ENCODE results near the gene MAP2K6. TPM values are rescaled to one million over a fixed set of nuclear protein-coding genes. Genes with fewer than 3 reads are reported as not detected.

Gene MAP2K6
- total and polyA plus RNA-seq, 7 experiments from 2014 or later, result 7.6 to 21.4 (median 18.3) TPM

DNA sequence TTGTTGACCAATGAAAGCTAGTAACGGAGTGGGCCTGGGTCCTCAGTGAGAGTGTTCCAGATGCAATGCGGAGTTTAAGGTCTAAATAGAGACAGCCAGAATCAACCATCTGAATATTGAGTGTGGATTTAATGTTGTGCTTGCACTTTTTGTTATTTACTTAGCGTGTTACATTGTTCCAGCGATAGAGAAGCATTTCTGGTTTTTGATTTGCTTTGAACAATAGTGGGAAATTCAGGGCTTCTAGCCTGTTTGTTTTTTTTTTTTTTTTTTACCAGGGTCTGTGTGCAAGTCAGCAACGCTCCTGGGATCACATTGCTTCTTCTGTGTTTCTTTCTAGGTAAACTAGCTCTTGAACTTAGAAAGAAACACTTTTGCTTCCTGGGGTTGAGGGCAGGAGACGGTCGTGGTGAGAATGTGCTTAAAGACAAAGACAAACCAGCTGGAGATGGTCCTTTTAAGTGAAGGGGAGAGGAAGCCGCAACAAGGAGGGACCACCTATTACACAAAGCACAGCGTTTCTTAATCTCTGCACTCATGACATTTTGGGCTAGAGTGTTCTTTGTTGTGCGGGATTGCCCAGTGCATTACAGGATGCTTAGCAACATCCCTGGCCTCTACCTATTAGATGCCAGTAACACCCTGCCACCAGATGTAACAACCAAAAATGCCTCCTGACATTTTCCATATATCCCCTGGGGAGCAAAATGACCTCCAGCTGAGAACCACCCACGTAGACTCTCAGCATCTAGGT lies 119.2 kb downstream of the MAP2K6 start:
- Histone ChIP-seq H3K9me3 (ENCODE audit: control insufficient read depth in 2 of 3, low read length in 3 of 3) (no peaks in the 10 kb centered on the region), H3K27ac (ENCODE audit: low read depth, low read length) (no peak overlapping the region), H3K4me3 (ENCODE audit: low read length) (no peak overlapping the region), H3K36me3 (ENCODE audit: control insufficient read depth in 2 of 3, insufficient read depth in 3 of 3, low read length in 3 of 3) (peaks cover 0 to 48% (median 4%) of the 10 kb centered on the region in 3 experiments), H3K27me3 (ENCODE audit: control insufficient read depth in 2 of 2, insufficient read depth in 2 of 2, low read length in 2 of 2) (no peaks in the 10 kb centered on the region), H3K4me1 (ENCODE audit: control insufficient read depth in 2 of 2, insufficient read depth in 2 of 2, low read length in 2 of 2) (no peaks in the 10 kb centered on the region)
- H3K4me3 Mint-ChIP-seq, result no peak overlapping the region
- peaks cover 0 to 2% (median 0%) of the 10 kb centered on the region in 11 donors for H3K9me3 Mint-ChIP-seq
- CTCF ChIA-PET, result interaction anchor here (0.6 kb wide), 1 partner anchor 17 kb away, joined by 4 read pairs; no protein-coding TSS in a partner anchor
- DNase-seq, result no peak
- no peak overlapping the region for H3K27ac Mint-ChIP-seq
- no peaks in the 10 kb centered on the region for H3K27me3 Mint-ChIP-seq
- H3K36me3 Mint-ChIP-seq, result peaks cover 5 to 74% (median 68%) of the 10 kb centered on the region in 5 donors
- POLR2A ChIA-PET, result no interaction called here
- intact Hi-C loops (cut with micrococcal nuclease), result no loop called here
- no peak for ATAC-seq
- H3K4me1 Mint-ChIP-seq, result peaks cover 0 to 1% (median 0%) of the 10 kb centered on the region in 7 donors

DNA sequence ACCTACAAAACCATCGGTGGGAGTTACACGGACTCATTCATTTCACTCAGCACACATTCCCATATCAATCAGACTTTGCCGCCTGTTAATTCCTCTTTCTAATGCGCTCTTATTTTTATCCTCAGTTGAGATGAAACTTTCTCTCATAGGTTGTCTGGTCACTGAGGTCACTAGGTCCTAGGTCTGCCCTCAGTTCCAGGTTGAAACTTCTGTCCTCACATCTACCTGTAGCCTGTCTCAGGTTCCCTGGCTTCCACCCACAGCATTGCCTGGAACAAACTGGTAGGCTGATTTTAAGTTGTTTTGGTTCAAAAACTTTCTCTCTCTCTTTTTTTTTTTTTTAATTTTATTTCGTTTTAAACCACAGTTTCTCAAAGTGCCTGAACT lies 119.7 kb downstream of the MAP2K6 start:
- H3K36me3 ChIP-seq (ENCODE audit: control insufficient read depth in 2 of 3, insufficient read depth in 3 of 3, low read length in 3 of 3), result peaks cover 0 to 53% (median 4%) of the 10 kb centered on the region in 3 experiments

GRCh38 chr17:69535016-69535570 lies 120.6 kb downstream of the MAP2K6 start:
- intact Hi-C loops (cut with micrococcal nuclease), result no loop called here
- Mint-ChIP-seq H3K27ac (no peak overlapping the region), H3K27me3 (no peaks in the 10 kb centered on the region), H3K4me3 (no peak overlapping the region), H3K9me3 (peaks cover 0 to 2% (median 0%) of the 10 kb centered on the region in 11 donors), H3K4me1 (peaks cover 0 to 1% (median 0%) of the 10 kb centered on the region in 7 donors), H3K36me3 (peaks cover 8 to 84% (median 78%) of the 10 kb centered on the region in 5 donors)
- ChIA-PET POLR2A (no interaction called here), CTCF (no interaction called here)
- Histone ChIP-seq H3K4me3 (ENCODE audit: low read length) (no peak overlapping the region), H3K9me3 (ENCODE audit: control insufficient read depth in 2 of 3, low read length in 3 of 3) (no peaks in the 10 kb centered on the region), H3K27me3 (ENCODE audit: control insufficient read depth in 2 of 2, insufficient read depth in 2 of 2, low read length in 2 of 2) (no peaks in the 10 kb centered on the region), H3K27ac (ENCODE audit: low read depth, low read length) (no peak overlapping the region), H3K36me3 (ENCODE audit: control insufficient read depth in 2 of 3, insufficient read depth in 3 of 3, low read length in 3 of 3) (peaks cover 0 to 58% (median 4%) of the 10 kb centered on the region in 3 experiments), H3K4me1 (ENCODE audit: control insufficient read depth in 2 of 2, insufficient read depth in 2 of 2, low read length in 2 of 2) (no peaks in the 10 kb centered on the region)
- DNase-seq (no peak), ATAC-seq (no peak)

More for the DNA sequence above, 119.7 kb downstream of the MAP2K6 start:
- Mint-ChIP-seq H3K4me1 (peaks cover 0 to 1% (median 0%) of the 10 kb centered on the region in 7 donors), H3K27me3 (no peaks in the 10 kb centered on the region), H3K27ac (no peak overlapping the region), H3K36me3 (peaks cover 6 to 80% (median 69%) of the 10 kb centered on the region in 5 donors), H3K9me3 (peaks cover 0 to 2% (median 0%) of the 10 kb centered on the region in 11 donors), H3K4me3 (no peak overlapping the region)
- ATAC-seq (no peak), DNase-seq (no peak)
- intact Hi-C loops (cut with micrococcal nuclease), result no loop called here
- Histone ChIP-seq H3K9me3 (ENCODE audit: control insufficient read depth in 2 of 3, low read length in 3 of 3) (no peaks in the 10 kb centered on the region), H3K27me3 (ENCODE audit: control insufficient read depth in 2 of 2, insufficient read depth in 2 of 2, low read length in 2 of 2) (no peaks in the 10 kb centered on the region), H3K4me3 (ENCODE audit: low read length) (no peak overlapping the region), H3K4me1 (ENCODE audit: control insufficient read depth in 2 of 2, insufficient read depth in 2 of 2, low read length in 2 of 2) (no peaks in the 10 kb centered on the region), H3K27ac (ENCODE audit: low read depth, low read length) (no peak overlapping the region)
- POLR2A ChIA-PET, result no interaction called here
- CTCF ChIA-PET, result no interaction called here

DNA sequence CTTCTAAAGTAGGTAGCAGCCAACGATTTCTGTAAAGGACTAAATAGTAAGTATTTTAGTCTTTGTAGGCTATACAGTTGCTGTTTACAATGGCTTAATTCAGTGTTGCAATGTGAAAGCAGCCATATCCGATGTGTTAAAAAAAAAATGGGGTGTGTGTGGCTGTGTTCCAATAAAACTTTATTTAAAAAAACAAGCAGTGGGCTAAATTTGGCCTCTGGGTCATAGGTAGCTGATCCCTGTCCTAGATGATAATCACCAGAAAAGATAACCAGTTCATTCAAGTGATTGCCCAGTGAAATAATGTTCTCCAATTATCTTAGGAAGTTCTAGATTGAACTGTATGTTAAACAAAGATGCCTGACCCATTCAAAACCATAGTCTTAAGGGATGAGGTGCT lies 124.3 kb downstream of the MAP2K6 start:
- no peak for DNase-seq
- ChIA-PET POLR2A (no interaction called here), CTCF (no interaction called here)
- no peak overlapping the region for H3K4me3 ChIP-seq (ENCODE audit: low read length)
- peaks cover 0 to 2% (median 0%) of the 10 kb centered on the region in 11 donors for H3K9me3 Mint-ChIP-seq
- intact Hi-C loops (cut with micrococcal nuclease), result no loop called here
- no peaks in the 10 kb centered on the region for H3K27me3 ChIP-seq (ENCODE audit: control insufficient read depth in 2 of 2, insufficient read depth in 2 of 2, low read length in 2 of 2)
- H3K4me3 Mint-ChIP-seq, result no peak overlapping the region
- H3K27ac ChIP-seq (ENCODE audit: low read depth, low read length), result no peak overlapping the region
- peaks cover 0 to 64% (median 4%) of the 10 kb centered on the region in 3 experiments for H3K36me3 ChIP-seq (ENCODE audit: control insufficient read depth in 2 of 3, insufficient read depth in 3 of 3, low read length in 3 of 3)
- no peaks in the 10 kb centered on the region for H3K9me3 ChIP-seq (ENCODE audit: control insufficient read depth in 2 of 3, low read length in 3 of 3)
- H3K27me3 Mint-ChIP-seq, result no peaks in the 10 kb centered on the region
- H3K27ac Mint-ChIP-seq, result no peak overlapping the region
- ATAC-seq, result no peak
- no peaks in the 10 kb centered on the region for H3K4me1 ChIP-seq (ENCODE audit: control insufficient read depth in 2 of 2, insufficient read depth in 2 of 2, low read length in 2 of 2)
- no peaks in the 10 kb centered on the region for H3K4me1 Mint-ChIP-seq
- peaks cover 13 to 92% (median 73%) of the 10 kb centered on the region in 5 donors for H3K36me3 Mint-ChIP-seq

DNA sequence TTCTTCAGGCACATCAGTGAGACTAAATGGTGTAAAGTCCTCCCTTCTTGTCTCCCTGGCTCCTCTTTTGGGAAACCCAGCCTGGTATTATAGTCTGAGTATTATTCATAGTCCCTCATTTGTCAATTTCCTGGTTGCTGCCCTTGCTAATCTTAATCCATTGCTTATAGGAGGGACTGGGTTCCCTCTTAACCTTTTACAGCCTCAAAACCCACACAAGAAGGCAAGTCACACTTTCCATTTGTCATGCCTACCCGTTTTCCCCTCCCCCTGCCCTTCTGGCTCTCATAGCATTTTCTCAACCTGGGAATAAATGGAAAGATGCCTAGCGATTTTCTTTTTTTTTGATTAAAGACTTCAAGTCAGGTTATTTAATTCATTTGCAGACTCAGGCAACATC lies 124.8 kb downstream of the MAP2K6 start:
- Mint-ChIP-seq H3K9me3 (peaks cover 0 to 1% (median 0%) of the 10 kb centered on the region in 11 donors), H3K27me3 (no peaks in the 10 kb centered on the region), H3K4me3 (no peak overlapping the region), H3K36me3 (peaks cover 13 to 92% (median 69%) of the 10 kb centered on the region in 5 donors), H3K4me1 (no peaks in the 10 kb centered on the region), H3K27ac (no peak overlapping the region)
- Histone ChIP-seq H3K4me3 (ENCODE audit: low read length) (no peak overlapping the region), H3K27ac (ENCODE audit: low read depth, low read length) (no peak overlapping the region), H3K27me3 (ENCODE audit: control insufficient read depth in 2 of 2, insufficient read depth in 2 of 2, low read length in 2 of 2) (no peaks in the 10 kb centered on the region), H3K9me3 (ENCODE audit: control insufficient read depth in 2 of 3, low read length in 3 of 3) (no peaks in the 10 kb centered on the region), H3K36me3 (ENCODE audit: control insufficient read depth in 2 of 3, insufficient read depth in 3 of 3, low read length in 3 of 3) (peaks cover 0 to 60% (median 4%) of the 10 kb centered on the region in 3 experiments), H3K4me1 (ENCODE audit: control insufficient read depth in 2 of 2, insufficient read depth in 2 of 2, low read length in 2 of 2) (no peaks in the 10 kb centered on the region)
- DNase-seq (no peak), ATAC-seq (no peak)
- ChIA-PET POLR2A (no interaction called here), CTCF (no interaction called here)
- intact Hi-C loops (cut with micrococcal nuclease), result no loop called here

- POLR2A ChIA-PET, result no interaction called here
Measured at GRCh38 chr17:69539781-69540319, 125.4 kb downstream of the MAP2K6 start.

More at GRCh38 chr17:69539781-69540319, 125.4 kb downstream of the MAP2K6 start:
- DNase-seq (no peak), ATAC-seq (no peak)
- intact Hi-C loops (cut with micrococcal nuclease), result no loop called here
- no peaks in the 10 kb centered on the region for H3K4me1 Mint-ChIP-seq
- peaks cover 13 to 92% (median 63%) of the 10 kb centered on the region in 5 donors for H3K36me3 Mint-ChIP-seq
- CTCF ChIA-PET, result no interaction called here
- H3K27ac Mint-ChIP-seq, result no peak overlapping the region
- Histone ChIP-seq H3K9me3 (ENCODE audit: control insufficient read depth in 2 of 3, low read length in 3 of 3) (no peaks in the 10 kb centered on the region), H3K27ac (ENCODE audit: low read depth, low read length) (no peak overlapping the region), H3K4me3 (ENCODE audit: low read length) (no peak overlapping the region), H3K4me1 (ENCODE audit: control insufficient read depth in 2 of 2, insufficient read depth in 2 of 2, low read length in 2 of 2) (no peaks in the 10 kb centered on the region), H3K36me3 (ENCODE audit: control insufficient read depth in 2 of 3, insufficient read depth in 3 of 3, low read length in 3 of 3) (peaks cover 0 to 56% (median 4%) of the 10 kb centered on the region in 3 experiments), H3K27me3 (ENCODE audit: control insufficient read depth in 2 of 2, insufficient read depth in 2 of 2, low read length in 2 of 2) (no peaks in the 10 kb centered on the region)
- H3K27me3 Mint-ChIP-seq, result no peaks in the 10 kb centered on the region
- H3K4me3 Mint-ChIP-seq, result no peak overlapping the region
- peaks cover 0 to 1% (median 0%) of the 10 kb centered on the region in 11 donors for H3K9me3 Mint-ChIP-seq

Data from naive thymus-derived CD4-positive, alpha-beta T cell (primary cell).